Measurements from ENCODE around the gene HACD2.
A peak's percentile ranks its signal among the peaks of the same experiment; 100 is the strongest.

Gene HACD2

GRCh38 chr3:123590685-123591450 lies 6.0 kb upstream of the HACD2 start:
- Histone ChIP-seq H3K9me3 (replicated peaks in 1 of 11) (peaks cover 54 to 65% (median 60%) of the 10 kb centered on the region in 11 experiments), H3K36me3 (peaks cover 20 to 63% (median 53%) of the 10 kb centered on the region in 11 experiments; a peak in 21 of 22 replicates), H3K27ac (no peak overlapping the region), H4K20me1 (no peaks in the 10 kb centered on the region), H3K9ac (no peak overlapping the region), H3K4me1 (peaks cover 5 to 12% (median 11%) of the 10 kb centered on the region in 10 experiments; a peak in 15 of 20 replicates), H3K4me2 (no peak overlapping the region), H3K27me3 (no peaks in the 10 kb centered on the region), H3K4me3 (peak overlapping the region in 5 of 10 experiments; percentile 6 to 39 (median 34); a peak in 5 of 20 replicates)
- TF ChIP-seq Cebpa-rat (IDR thresholded peaks at IDR 0.05): no peak

DNA sequence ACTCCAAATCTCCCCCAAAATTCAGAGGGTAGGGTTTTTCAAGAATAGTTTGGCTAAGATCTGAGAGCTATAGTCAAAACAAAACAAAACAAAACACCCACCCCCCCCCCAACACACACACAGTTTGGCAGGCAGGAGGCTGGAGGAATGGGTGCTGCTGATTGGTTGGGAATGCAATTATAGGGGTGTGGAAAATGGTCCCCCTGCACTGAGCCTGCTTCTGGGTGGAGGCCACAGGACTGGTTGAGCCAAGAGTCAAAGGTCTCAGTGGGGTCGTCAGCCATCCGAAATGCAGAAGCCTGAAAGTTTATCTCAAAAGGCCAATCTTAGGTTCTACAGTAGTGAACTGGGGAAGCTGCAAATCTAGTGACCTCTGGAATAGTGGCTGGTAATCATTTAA lies 2.5 kb upstream of the HACD2 start:
- H3K4me3 ChIP-seq: no peak overlapping the region
- H3K4me2 ChIP-seq: no peak overlapping the region
- H3K9me3 ChIP-seq (replicated peaks in 1 of 11): peaks cover 54 to 63% (median 58%) of the 10 kb centered on the region in 11 experiments
- no peaks in the 10 kb centered on the region for H3K27me3 ChIP-seq
- peaks cover 20 to 57% (median 53%) of the 10 kb centered on the region in 11 experiments; a peak in 21 of 22 replicates for H3K36me3 ChIP-seq
- no peaks in the 10 kb centered on the region; a peak in 2 of 22 replicates for H4K20me1 ChIP-seq
- TF ChIP-seq Cebpa-rat (IDR thresholded peaks at IDR 0.05): no peak
- H3K27ac ChIP-seq: no peak overlapping the region
- H3K9ac ChIP-seq: no peak overlapping the region
- peaks cover 18 to 30% (median 24%) of the 10 kb centered on the region in 10 experiments for H3K4me1 ChIP-seq

DNA sequence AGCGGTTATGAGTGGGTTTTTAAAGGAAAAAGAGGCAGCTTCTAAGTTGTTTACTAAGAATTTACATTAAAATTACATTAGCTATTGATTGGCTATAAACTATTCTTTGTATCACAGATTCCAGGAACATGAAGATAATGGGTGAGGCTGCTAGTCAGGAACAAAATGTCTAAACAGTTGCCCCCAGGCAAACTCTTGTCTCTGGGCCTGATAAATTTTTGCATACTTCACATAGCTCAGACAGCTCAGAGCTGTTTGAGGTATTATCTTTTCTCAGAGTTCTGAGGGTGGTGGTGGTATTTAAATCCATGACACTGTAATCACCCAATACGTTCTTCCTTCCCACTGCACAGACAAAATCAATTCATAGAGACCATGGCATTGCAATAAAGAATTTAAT lies 2.1 kb upstream of the HACD2 start:
- H3K4me3 ChIP-seq: peak overlapping the region in 3 of 10 experiments; percentile 91 to 99 (median 94); a peak in 3 of 20 replicates
- H3K4me1 ChIP-seq: peaks cover 21 to 35% (median 28%) of the 10 kb centered on the region in 10 experiments
- peaks cover 49 to 58% (median 54%) of the 10 kb centered on the region in 11 experiments for H3K9me3 ChIP-seq (replicated peaks in 1 of 11)
- TF ChIP-seq Cebpa-rat (IDR thresholded peaks at IDR 0.05): no peak
- peaks cover 19 to 54% (median 48%) of the 10 kb centered on the region in 11 experiments; a peak in 21 of 22 replicates for H3K36me3 ChIP-seq
- no peaks in the 10 kb centered on the region; a peak in 2 of 22 replicates for H4K20me1 ChIP-seq
- no peak overlapping the region for H3K9ac ChIP-seq
- no peak overlapping the region for H3K27ac ChIP-seq
- H3K27me3 ChIP-seq: no peaks in the 10 kb centered on the region
- H3K4me2 ChIP-seq: peak overlapping the region in 8 of 11 experiments; percentile 75 to 96 (median 88); a peak in 14 of 22 replicates

GRCh38 chr3:123586131-123586530 lies 1.3 kb upstream of the HACD2 start:
- peak overlapping the region; percentile 75 to 91 (median 86) for H3K9ac ChIP-seq
- peaks cover 41 to 50% (median 46%) of the 10 kb centered on the region in 11 experiments for H3K9me3 ChIP-seq (replicated peaks in 1 of 11)
- no peak for TF ChIP-seq Cebpa-rat (IDR thresholded peaks at IDR 0.05)
- H3K27me3 ChIP-seq: no peaks in the 10 kb centered on the region
- peaks cover 17 to 54% (median 47%) of the 10 kb centered on the region in 11 experiments for H3K36me3 ChIP-seq
- peak overlapping the region; percentile 13 to 94 (median 89); a peak in 20 of 22 replicates for H3K27ac ChIP-seq
- no peaks in the 10 kb centered on the region; a peak in 2 of 22 replicates for H4K20me1 ChIP-seq
- H3K4me1 ChIP-seq: peaks cover 21 to 35% (median 29%) of the 10 kb centered on the region in 10 experiments
- H3K4me2 ChIP-seq: peak overlapping the region; percentile 75 to 96 (median 87)
- peak overlapping the region; percentile 87 to 99 (median 94) for H3K4me3 ChIP-seq

GRCh38 chr3:123584284-123584987 lies 417 bp downstream of the HACD2 start:
- Histone ChIP-seq H3K4me2 (peak overlapping the region; percentile 80 to 99 (median 93)), H3K4me3 (peak overlapping the region; percentile 87 to 99 (median 94)), H3K9ac (peak overlapping the region; percentile 75 to 91 (median 86)), H3K9me3 (replicated peaks in 1 of 11) (peaks cover 24 to 33% (median 29%) of the 10 kb centered on the region in 11 experiments), H3K27ac (peak overlapping the region; percentile 57 to 94 (median 89); a peak in 21 of 22 replicates), H3K27me3 (no peaks in the 10 kb centered on the region), H3K36me3 (peaks cover 17 to 54% (median 46%) of the 10 kb centered on the region in 11 experiments), H4K20me1 (no peaks in the 10 kb centered on the region; a peak in 2 of 22 replicates), H3K4me1 (peaks cover 21 to 35% (median 29%) of the 10 kb centered on the region in 10 experiments)
- no peak for TF ChIP-seq Cebpa-rat (IDR thresholded peaks at IDR 0.05)

DNA sequence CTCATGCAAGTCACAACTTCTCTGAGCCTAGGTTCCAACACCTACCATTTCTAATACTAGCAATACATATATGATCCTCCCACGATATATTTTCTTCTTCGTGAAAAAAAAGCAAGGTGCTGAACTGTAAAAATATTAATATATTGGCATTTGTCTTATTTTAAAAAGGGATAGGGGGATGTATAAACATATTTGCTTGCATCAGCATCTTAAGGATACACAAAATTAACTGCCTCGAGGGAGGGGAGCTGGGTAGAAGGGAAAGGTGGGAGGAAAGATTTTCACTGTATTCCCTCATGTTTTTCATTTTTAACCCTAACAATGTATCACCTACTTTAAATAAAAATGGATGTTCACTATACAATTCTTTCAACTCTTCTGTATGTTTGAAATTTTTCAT lies 1.3 kb downstream of the HACD2 start:
- Histone ChIP-seq H3K9ac (peak overlapping the region in 8 of 11 experiments; percentile 75 to 91 (median 87); a peak in 7 of 22 replicates), H3K36me3 (peaks cover 25 to 54% (median 46%) of the 10 kb centered on the region in 11 experiments), H3K4me3 (peak overlapping the region; percentile 87 to 99 (median 94); a peak in 19 of 20 replicates), H3K4me2 (peak overlapping the region; percentile 80 to 99 (median 93)), H3K9me3 (replicated peaks in 1 of 11) (peaks cover 15 to 24% (median 20%) of the 10 kb centered on the region in 11 experiments), H3K27ac (no peak overlapping the region), H4K20me1 (no peaks in the 10 kb centered on the region; a peak in 2 of 22 replicates), H3K27me3 (no peaks in the 10 kb centered on the region), H3K4me1 (peaks cover 21 to 35% (median 29%) of the 10 kb centered on the region in 10 experiments)
- no peak for TF ChIP-seq Cebpa-rat (IDR thresholded peaks at IDR 0.05)

DNA sequence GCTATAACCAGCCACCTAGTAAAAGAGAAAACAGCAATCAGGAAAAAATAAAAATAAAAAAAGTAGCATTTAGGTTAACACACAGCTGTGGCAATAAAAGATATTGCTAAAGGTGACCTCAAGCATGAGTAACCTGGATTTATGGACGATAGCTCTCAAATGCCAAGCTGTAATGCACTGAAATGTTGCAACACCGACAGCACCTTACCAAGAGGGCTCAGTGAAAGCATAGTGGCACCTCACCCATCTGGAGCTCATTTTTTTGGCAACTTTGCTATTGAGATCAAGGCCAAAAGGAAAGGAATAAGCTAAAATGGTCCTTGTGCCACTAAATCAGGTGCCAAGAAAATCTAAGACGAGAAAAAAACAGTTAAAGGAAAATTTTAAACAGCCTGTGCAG lies 2.5 kb downstream of the HACD2 start:
- Histone ChIP-seq H3K9me3 (replicated peaks in 1 of 11) (peaks cover 3 to 12% (median 8%) of the 10 kb centered on the region in 11 experiments; a peak in 21 of 22 replicates), H3K4me2 (peak overlapping the region; percentile 80 to 99 (median 93); a peak in 21 of 22 replicates), H4K20me1 (no peaks in the 10 kb centered on the region; a peak in 2 of 22 replicates), H3K27ac (no peak overlapping the region), H3K4me3 (no peak overlapping the region), H3K4me1 (peaks cover 21 to 43% (median 33%) of the 10 kb centered on the region in 10 experiments), H3K9ac (no peak overlapping the region), H3K27me3 (no peaks in the 10 kb centered on the region), H3K36me3 (peaks cover 33 to 53% (median 42%) of the 10 kb centered on the region in 11 experiments)
- peak in 2 of 11 experiments; percentile 29 to 66; a peak in 3 of 22 replicates for TF ChIP-seq Cebpa-rat (IDR thresholded peaks at IDR 0.05)

DNA sequence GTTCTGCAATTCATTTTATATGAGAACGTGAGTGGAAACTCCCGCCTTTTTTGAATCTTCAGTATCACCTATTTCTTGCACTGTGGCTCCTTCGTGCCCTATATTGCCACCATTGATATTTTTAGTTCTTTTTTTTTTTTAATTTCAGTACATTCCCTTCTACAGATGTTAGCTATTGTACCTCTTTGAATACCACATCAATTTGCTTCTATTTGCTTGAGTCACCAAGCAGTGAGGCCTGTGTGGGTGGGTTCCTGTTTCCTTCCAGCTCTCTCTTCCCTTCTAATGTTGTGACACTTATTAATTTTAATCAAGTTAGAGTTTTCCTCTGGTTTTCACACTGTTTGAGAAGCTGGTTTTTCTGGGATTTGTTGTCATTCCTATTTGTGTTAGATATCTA lies 8.7 kb downstream of the HACD2 start:
- Histone ChIP-seq H3K27ac (peak overlapping the region; percentile 8 to 71 (median 58); a peak in 19 of 22 replicates), H3K9me3 (replicated peaks in 1 of 11) (no peaks in the 10 kb centered on the region), H3K4me3 (no peak overlapping the region; a peak in 2 of 20 replicates)

More for the DNA sequence above, 8.7 kb downstream of the HACD2 start:
- no peaks in the 10 kb centered on the region for H3K27me3 ChIP-seq
- H3K9ac ChIP-seq: peak overlapping the region in 10 of 11 experiments; percentile 12 to 63 (median 42); a peak in 12 of 22 replicates
- peaks cover 30 to 62% (median 49%) of the 10 kb centered on the region in 11 experiments for H3K36me3 ChIP-seq
- peaks cover 27 to 45% (median 36%) of the 10 kb centered on the region in 10 experiments for H3K4me1 ChIP-seq
- H3K4me2 ChIP-seq: peak overlapping the region; percentile 52 to 88 (median 66)
- no peak for TF ChIP-seq Cebpa-rat (IDR thresholded peaks at IDR 0.05)
- H4K20me1 ChIP-seq: peaks cover 0 to 4% (median 0%) of the 10 kb centered on the region in 11 experiments; a peak in 2 of 22 replicates
